GM21576 (cell line): Measurements from ENCODE around the gene PARP1.

Experiments
- ATAC-seq: cut with Tn5 transposase; IDR thresholded peaks from one replicate; pipeline ENCODE4 v1.9.1; 2021; ENCODE audit warnings: mild to moderate bottlenecking, moderate library complexity; ENCODE audit not compliant: unreplicated experiment

PARP1 gene

GRCh38 chr1:226384040-226384439, 23.9 kb downstream of the PARP1 start:
- ATAC-seq, result no peak

GRCh38 chr1:226382030-226382429, 25.9 kb downstream of the PARP1 start:
- no peak for ATAC-seq

GRCh38 chr1:226381226-226381998, 26.5 kb downstream of the PARP1 start:
- ATAC-seq, result no peak

DNA sequence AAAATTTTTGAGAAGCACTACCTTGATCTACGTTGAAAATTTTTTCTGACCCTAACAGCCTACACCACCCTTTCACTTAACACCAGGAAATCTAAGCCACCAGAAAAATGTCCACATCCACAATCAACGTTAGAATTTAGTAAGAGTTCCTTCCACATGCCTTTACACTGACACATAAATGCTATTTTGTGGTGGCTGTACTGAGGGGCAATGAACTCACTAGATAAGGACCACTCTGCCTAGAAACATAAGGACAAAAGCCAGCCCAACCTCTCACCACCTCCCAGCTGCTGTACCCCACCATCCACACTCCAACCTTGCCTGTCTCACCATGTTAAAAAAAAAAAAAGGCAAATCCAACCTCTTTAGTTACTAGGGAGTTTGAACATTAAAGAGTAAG, 29.8 kb downstream of the PARP1 start:
- no peak for ATAC-seq

GRCh38 chr1:226376300-226376699, 31.6 kb downstream of the PARP1 start:
- no peak for ATAC-seq

- no peak for ATAC-seq
These were observed 34.5 kb downstream of the PARP1 start for GRCh38 chr1:226373376-226373775.

- no peak for ATAC-seq
These were observed 35.0 kb downstream of the PARP1 start for GRCh38 chr1:226372885-226373284.

GRCh38 chr1:226371866-226372490, 35.9 kb downstream of the PARP1 start:
- no peak for ATAC-seq

- peak; percentile 30 for ATAC-seq
These were observed 36.7 kb downstream of the PARP1 start for GRCh38 chr1:226371027-226371694.

DNA sequence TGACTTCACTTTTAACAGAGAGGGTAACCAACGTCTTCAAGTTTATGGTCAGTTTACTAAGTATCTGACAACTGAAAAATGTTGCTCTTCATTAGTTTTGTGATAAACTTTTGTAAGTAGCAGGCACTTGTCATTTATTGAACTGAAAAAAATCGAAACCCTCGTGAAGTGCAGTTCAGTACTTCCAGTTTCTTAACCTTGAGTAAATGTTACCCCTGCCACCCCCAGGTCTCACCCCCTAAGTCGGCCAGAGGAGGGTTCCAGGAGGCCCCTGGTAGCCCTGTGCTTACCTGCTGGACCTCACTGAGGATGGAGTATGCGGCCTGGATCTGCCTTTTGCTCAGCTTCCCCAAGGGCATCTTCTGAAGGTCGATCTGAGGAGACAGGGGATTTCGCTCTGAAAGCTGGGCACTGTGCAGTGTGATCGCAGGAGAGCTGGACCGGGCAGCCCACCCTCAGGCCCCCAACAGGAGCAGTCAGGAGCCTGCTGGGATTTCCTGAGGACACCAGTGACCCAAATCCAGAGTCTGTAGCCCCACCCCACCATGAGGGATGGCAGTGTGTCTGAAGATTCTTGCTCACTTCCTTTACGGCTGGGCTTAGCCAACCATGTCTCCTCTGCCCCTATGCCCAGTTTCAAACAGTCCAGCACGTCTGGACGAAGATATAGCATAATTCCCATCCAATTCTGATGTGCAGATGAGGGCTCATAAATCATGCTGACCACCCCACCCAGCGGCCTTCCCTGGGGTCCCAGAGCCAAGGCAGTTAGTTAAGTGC, 37.6 kb downstream of the PARP1 start:
- peak; percentile 74 for ATAC-seq

- ATAC-seq, result no peak
These were observed 38.8 kb downstream of the PARP1 start for GRCh38 chr1:226369110-226369509.

DNA sequence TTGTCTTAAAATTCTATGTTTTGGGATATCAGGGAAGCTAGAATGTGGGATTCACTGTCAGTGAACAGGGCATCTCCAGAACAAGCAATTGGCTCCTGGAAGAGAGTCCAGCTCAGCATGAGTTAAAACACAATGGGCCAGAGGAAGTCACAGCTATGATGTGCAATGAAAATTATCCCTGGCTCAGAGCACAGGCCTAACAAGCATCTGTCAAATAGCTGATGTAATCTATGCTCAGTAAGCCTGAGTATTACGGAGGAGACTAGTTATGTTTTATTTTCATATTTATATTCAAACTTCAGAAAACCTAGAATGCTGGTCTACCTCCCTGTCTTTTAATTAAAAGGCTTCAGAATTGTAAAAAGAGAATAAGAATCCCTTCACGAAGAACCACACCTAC, 41.6 kb downstream of the PARP1 start:
- ATAC-seq, result no peak

GRCh38 chr1:226365831-226366231, 42.1 kb downstream of the PARP1 start:
- ATAC-seq, result no peak

DNA sequence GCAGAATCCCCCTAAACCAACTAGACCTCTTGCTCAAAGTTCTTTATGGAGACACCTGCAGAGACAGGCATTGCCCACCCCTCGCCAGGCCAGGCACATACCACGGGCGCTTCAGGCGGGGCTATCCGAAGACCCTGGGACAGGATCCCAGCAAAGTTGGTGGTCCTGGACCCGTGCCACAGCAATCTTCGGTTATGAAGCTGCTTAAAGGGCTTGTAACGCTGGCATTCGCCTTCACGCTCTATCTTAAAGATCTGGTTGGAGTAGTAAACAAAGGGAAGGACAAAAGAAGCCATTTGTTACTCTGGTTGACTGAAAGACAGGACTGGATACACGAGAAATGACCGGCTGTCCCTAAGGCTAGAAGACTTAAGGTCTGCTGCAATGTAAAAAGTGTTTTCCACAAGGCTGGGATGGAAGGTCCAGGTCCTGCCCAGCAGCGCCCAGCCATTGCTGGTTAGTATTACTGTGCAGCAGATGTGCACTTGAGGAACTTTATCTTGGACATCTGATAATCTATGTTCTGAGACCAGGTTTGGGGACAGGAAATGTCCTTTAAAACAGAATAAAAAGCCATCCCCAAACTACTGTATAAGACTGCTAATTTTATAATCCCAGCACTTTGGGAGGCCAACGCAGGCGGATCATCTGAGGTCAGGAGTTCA, 42.9 kb downstream of the PARP1 start:
- ATAC-seq, result no peak

DNA sequence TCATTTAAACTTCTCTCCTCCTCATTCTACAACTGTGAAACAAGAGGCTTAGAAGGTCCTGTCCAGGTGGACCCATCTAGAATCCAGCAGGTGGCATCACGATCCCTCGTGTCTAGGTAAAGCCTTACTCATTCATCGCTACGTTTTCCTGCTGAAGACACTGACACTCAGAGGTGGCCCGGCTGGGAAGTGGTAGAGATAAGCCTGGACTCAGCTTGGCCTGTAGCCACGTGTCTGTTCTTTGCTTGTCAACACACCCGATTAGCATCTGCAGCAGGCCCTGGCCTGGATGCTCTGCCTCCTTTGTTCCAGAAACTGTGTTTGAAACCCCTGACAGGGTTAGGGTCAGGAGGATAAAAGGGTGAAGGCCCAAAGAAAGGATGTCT, 43.4 kb downstream of the PARP1 start:
- no peak for ATAC-seq

GRCh38 chr1:226363801-226364513, 43.9 kb downstream of the PARP1 start:
- no peak for ATAC-seq

- no peak for ATAC-seq
These were observed 44.9 kb downstream of the PARP1 start for GRCh38 chr1:226362891-226363447.

DNA sequence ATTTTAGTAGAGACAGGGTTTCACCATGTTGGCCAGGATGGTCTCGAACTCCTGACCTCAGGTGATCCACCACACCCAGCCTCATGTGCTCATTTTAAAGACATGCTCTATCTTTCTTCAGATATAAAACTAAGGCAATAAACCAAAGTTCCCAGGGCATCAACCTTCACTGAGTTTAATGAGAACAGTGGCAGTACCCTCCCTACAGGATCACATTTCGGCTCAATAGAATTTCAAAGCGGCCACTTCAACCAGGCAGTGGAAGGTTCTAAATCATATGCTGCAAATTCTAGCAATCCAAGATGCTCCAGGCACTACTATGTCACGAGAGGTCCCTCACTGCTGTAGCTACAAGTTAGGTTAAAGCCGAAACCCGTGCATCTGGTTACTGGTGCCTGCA, 45.5 kb downstream of the PARP1 start:
- no peak for ATAC-seq

- ATAC-seq, result peak; percentile 52
These were observed 47.7 kb downstream of the PARP1 start for GRCh38 chr1:226360106-226360746.
